ENCODE data around the gene NLRP9. TPM values are rescaled to one million over a fixed set of nuclear protein-coding genes. Genes with fewer than 3 reads are reported as not detected.

NLRP9 gene
- polyA plus RNA-seq, 1 donor from 2014 or later: not detected

GRCh38 chr19:55703790-55704215, 34.4 kb downstream of the NLRP9 start:
- Histone ChIP-seq H3K36me3 (ENCODE audit: insufficient read depth, low read length) (no peaks in the 10 kb centered on the region), H3K27ac (ENCODE audit: low read length) (no peak overlapping the region), H3K79me2 (replicated peaks; ENCODE audit: insufficient read depth, low read length) (no peaks in the 10 kb centered on the region), H2AFZ (ENCODE audit: low read depth, low read length) (no peak overlapping the region), H3K9ac (ENCODE audit: low read length) (no peak overlapping the region), H4K20me1 (ENCODE audit: insufficient read depth) (no peaks in the 10 kb centered on the region), H3F3A (ENCODE audit: insufficient read depth, low read length, poor library complexity, severe bottlenecking) (no peaks in the 10 kb centered on the region), H3K9me2 (ENCODE audit: insufficient read depth, low read length) (no peaks in the 10 kb centered on the region), H3K9me3 (ENCODE audit: low read length) (no peaks in the 10 kb centered on the region), H3K4me3 (ENCODE audit: low read length) (no peak overlapping the region), H3K4me2 (ENCODE audit: low read length) (no peak overlapping the region), H3K27me3 (ENCODE audit: insufficient read depth, low read depth, low read length) (no peaks in the 10 kb centered on the region)
- TF ChIP-seq SMC3 (conservative IDR thresholded peaks at IDR 0.05; ENCODE audit: poor library complexity) (no peak), REST (IDR thresholded peaks at IDR 0.05; ENCODE audit: borderline replicate concordance) (no peak), POLR2AphosphoS5 (IDR thresholded peaks at IDR 0.05) (no peak), MXI1 (conservative IDR thresholded peaks at IDR 0.05; ENCODE audit: poor library complexity, severe bottlenecking) (no peak), RAD21 (conservative IDR thresholded peaks at IDR 0.05) (no peak), EP300 (conservative IDR thresholded peaks at IDR 0.05; ENCODE audit: poor library complexity, severe bottlenecking) (no peak), TAF1 (IDR thresholded peaks at IDR 0.05; ENCODE audit: low read depth) (no peak), CTCF (IDR thresholded peaks at IDR 0.05; ENCODE audit: poor library complexity, severe bottlenecking) (no peak), EZH2 (IDR thresholded peaks at IDR 0.05; ENCODE audit: borderline replicate concordance, insufficient read depth, low read length, poor library complexity, severe bottlenecking) (no peak)

GRCh38 chr19:55702131-55702627, 36.0 kb downstream of the NLRP9 start:
- TF ChIP-seq EP300 (conservative IDR thresholded peaks at IDR 0.05; ENCODE audit: poor library complexity, severe bottlenecking) (no peak), SMC3 (conservative IDR thresholded peaks at IDR 0.05; ENCODE audit: poor library complexity) (no peak), REST (IDR thresholded peaks at IDR 0.05; ENCODE audit: borderline replicate concordance) (no peak), MXI1 (conservative IDR thresholded peaks at IDR 0.05; ENCODE audit: poor library complexity, severe bottlenecking) (no peak), POLR2AphosphoS5 (IDR thresholded peaks at IDR 0.05) (no peak), TAF1 (IDR thresholded peaks at IDR 0.05; ENCODE audit: low read depth) (no peak), RAD21 (conservative IDR thresholded peaks at IDR 0.05) (no peak), CTCF (IDR thresholded peaks at IDR 0.05; ENCODE audit: poor library complexity, severe bottlenecking) (no peak), EZH2 (IDR thresholded peaks at IDR 0.05; ENCODE audit: borderline replicate concordance, insufficient read depth, low read length, poor library complexity, severe bottlenecking) (no peak)
- no peak overlapping the region for H3K4me2 ChIP-seq (ENCODE audit: low read length)
- H3K9ac ChIP-seq (ENCODE audit: low read length): no peak overlapping the region
- H3K4me3 ChIP-seq (ENCODE audit: low read length): no peak overlapping the region
- no peak overlapping the region for H3K27ac ChIP-seq (ENCODE audit: low read length)
- H2AFZ ChIP-seq (ENCODE audit: low read depth, low read length): no peak overlapping the region
- H3K36me3 ChIP-seq (ENCODE audit: insufficient read depth, low read length): no peaks in the 10 kb centered on the region
- no peaks in the 10 kb centered on the region for H3K9me2 ChIP-seq (ENCODE audit: insufficient read depth, low read length)
- no peaks in the 10 kb centered on the region for H3F3A ChIP-seq (ENCODE audit: insufficient read depth, low read length, poor library complexity, severe bottlenecking)
- H3K79me2 ChIP-seq (replicated peaks; ENCODE audit: insufficient read depth, low read length): no peaks in the 10 kb centered on the region
- H3K27me3 ChIP-seq (ENCODE audit: insufficient read depth, low read depth, low read length): no peaks in the 10 kb centered on the region
- H4K20me1 ChIP-seq (ENCODE audit: insufficient read depth): no peaks in the 10 kb centered on the region
- no peaks in the 10 kb centered on the region for H3K9me3 ChIP-seq (ENCODE audit: low read length)
